AG09319 (cell line): ENCODE data around the gene PPP4R2.

Experiments used
- DNase-seq: peaks from one replicate; pipeline ENCODE4 v3.0.0-alpha.2; 2010; ENCODE audit warnings: low read depth; ENCODE audit errors: extremely low read depth
- TF ChIP-seq, protein P1 (sequence below): IDR thresholded peaks from 2 replicates; pipeline ENCODE4 v1.5.1; 2011; ENCODE audit warnings: low read depth, mild to moderate bottlenecking, inconsistent platforms, low read length, moderate library complexity

The PPP4R2 gene

DNA sequence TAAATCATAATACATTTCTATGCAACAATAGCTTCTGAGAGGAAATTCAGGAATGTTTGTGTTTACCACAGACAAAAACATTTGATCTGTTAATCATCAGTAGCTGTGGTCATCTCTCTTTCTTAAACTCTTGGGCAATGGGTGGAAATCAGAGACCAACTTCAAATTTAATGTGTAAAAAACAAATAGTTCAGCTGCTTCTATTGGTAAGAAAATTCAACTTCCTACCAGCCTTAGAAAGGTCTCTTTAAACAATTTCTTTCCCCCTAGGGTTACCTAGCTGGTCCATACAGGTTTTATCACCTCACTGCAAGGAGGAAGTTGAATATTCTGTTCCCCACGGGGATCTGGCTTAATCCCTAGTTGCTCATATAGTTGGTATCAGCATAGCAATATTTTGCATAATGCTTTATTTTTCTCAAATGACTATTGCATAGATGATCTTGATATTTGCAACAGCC lies 20.3 kb upstream of the PPP4R2 start:
- no peak for DNase-seq
- TF ChIP-seq, protein P1, sequence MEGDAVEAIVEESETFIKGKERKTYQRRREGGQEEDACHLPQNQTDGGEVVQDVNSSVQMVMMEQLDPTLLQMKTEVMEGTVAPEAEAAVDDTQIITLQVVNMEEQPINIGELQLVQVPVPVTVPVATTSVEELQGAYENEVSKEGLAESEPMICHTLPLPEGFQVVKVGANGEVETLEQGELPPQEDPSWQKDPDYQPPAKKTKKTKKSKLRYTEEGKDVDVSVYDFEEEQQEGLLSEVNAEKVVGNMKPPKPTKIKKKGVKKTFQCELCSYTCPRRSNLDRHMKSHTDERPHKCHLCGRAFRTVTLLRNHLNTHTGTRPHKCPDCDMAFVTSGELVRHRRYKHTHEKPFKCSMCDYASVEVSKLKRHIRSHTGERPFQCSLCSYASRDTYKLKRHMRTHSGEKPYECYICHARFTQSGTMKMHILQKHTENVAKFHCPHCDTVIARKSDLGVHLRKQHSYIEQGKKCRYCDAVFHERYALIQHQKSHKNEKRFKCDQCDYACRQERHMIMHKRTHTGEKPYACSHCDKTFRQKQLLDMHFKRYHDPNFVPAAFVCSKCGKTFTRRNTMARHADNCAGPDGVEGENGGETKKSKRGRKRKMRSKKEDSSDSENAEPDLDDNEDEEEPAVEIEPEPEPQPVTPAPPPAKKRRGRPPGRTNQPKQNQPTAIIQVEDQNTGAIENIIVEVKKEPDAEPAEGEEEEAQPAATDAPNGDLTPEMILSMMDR = no peak

DNA sequence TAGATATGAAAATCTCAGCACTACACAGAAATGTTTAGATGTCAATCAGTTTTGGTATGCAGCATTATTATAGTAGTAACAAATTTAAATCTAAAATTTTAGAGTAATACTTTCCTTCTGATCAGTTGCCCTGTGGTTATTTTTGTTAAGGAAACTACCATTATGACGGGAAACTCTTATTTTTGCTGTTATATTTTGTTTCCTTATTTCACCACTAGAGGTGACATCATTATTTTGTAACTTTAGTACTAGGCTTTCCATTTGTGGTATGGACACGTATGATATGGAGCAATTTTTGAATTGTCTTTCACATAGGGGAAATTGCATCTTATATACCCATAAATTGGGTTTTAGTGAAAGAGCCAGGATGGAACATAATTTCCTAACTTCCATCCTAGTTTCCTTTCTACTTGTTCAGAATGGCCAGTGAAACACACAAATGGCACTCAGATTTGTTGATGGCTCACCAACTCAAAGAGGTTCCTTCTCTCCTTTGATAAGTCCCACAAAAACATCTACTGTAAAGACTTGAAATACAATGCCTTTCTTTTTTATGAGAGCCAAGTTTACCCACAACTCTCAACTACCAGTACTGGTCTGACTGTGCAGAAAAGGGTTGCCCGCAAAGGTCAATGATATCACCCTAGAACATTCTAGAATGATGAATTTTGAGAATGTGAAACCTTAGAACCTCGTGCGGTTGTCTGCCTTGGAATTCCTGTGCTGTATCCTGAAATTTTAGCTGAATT lies 19.4 kb upstream of the PPP4R2 start:
- TF ChIP-seq, protein P1 = no peak; the same call in 1 of the 2 replicates
- DNase-seq = no peak

DNA sequence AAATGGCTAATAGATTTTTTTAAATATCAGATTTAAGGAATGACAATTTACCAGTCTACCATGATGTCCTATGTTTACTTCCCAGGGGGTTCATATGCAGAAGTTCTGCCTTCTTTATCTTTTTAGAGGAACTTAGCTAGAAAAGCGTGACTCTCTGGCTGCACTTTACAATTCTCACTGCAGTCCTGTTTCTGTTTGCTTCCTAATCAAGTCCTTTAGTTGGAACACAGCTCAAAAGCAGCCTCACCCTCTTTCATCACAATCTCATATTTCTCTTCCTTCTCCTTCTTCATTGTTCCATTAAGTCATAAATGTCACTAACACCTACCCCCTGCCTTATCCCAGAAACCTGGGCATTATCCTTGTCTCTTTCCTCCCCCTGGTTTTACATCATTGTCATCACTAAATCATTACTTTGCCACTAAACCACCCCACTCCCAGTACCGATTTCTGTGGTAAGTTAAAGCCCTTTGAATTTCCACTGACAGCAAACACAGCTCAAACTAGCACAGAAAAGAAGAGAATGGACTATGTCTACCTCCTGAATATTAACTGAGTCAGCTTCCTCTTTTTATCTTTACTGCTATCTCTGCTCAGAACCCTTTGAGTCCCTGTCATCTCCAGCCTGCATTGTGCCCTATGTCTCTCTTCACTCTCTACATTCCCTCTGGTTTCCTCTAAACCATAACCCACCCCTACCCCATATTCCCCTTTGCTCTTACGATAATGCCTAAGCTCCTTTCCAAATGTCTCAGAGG lies 13.8 kb upstream of the PPP4R2 start:
- TF ChIP-seq, protein P1 = no peak
- DNase-seq = no peak

DNA sequence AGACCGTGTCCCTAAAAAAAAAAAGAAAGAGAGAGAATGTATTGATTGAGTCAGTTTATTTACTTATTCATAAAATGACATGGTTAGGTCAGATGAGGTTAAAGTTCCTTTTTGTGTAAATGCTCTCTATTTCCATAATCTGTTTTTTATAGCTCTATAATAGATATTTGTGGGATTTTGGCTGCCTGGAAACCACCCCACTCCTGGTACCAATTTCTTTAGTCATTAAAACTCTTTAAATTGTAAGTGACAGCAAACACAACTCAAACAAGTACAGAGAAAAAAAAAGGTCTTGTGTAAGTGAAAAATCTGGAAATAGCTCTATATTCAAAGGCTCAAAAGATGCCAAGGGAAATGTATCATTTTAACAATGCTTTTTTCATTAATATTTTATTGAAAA lies 11.0 kb upstream of the PPP4R2 start:
- TF ChIP-seq, protein P1 = no peak
- DNase-seq = no peak

DNA sequence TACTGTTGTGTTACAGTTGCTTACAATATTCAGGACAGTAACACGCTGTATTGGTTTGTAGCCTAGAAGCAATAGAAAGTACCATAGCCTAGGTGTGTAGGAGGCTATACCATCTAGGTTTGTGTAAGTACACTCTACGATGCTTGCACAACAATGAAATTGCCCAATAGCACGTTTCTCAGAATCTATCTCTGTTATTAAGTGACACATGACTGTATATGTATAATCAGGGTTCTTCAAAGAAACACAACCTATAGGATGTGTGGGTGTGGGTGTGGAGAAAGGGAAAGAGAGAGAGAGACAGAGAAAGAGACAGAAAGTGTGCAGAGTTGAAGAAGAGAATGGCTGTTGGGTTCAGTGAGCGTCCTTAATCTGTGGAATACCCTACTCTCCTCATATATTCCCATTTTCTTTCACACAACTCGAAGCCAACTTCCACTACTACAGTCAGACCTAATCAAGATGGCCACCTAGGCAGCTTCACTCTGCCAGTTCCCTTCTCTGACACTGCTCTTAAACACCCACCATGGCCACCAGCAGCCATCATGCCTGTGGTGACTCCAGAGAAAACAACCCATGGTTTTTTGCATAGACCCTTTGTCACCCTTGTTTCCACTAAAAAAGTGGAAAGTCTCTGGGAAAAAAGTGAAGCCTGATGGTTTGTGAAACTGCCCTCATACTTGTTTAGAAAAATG lies 5.8 kb upstream of the PPP4R2 start:
- DNase-seq = no peak
- TF ChIP-seq, protein P1 = no peak

DNA sequence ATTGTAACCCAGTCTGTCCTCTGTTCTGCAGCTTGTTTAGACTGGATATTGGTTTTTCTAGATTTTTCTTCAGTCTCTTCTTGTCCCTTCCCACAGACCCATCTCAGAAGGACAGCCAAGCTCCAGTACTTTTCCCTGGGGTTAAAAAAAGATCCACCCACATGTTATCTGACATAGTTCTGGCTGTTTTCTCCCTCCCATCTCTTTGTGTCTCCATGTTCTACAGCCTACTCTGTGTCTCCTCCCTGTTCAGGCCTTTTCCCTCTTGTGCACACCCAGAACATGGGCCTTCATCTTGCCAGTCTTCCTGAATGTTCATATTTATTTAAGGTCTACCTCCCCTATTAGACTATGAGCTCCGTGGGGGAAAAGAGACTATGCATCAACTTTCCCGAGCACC lies 5.1 kb upstream of the PPP4R2 start:
- no peak for DNase-seq

More for the DNA sequence above, 5.1 kb upstream of the PPP4R2 start:
- TF ChIP-seq, protein P1 = no peak
